Lung (tissue), 16 donors: ENCODE results near the gene PALS1. TPM values are rescaled to one million over a fixed set of nuclear protein-coding genes. Genes with fewer than 3 reads are reported as not detected.

Experiments used
- ATAC-seq: fragments of 200-7000 bp; cut with Tn5 transposase; one replicate; pipeline ENCODE4 v1.9.1; 2020; ENCODE audit warnings: moderate number of reproducible peaks; ENCODE audit not compliant: insufficient read depth, low FRiP score
- DNase-seq, 3 donors: peaks; one replicate each; pipeline ENCODE4 v3.0.0-alpha.2; 2013 to 2017
- H3K27ac ChIP-seq, 2 donors: one replicate each; pipeline ENCODE4 v1.5.1; 2013; ENCODE audit warnings: mild to moderate bottlenecking in 2 of 2, moderate library complexity in 2 of 2, control low read depth in 1 of 2, inconsistent platforms in 1 of 2, low read depth in 1 of 2, low read length in 1 of 2
- H3K27me3 ChIP-seq, 3 donors: one replicate each; pipeline ENCODE4 v1.5.1; 2013; ENCODE audit warnings: low read length in 2 of 3; ENCODE audit not compliant: control insufficient read depth in 3 of 3, insufficient read depth in 3 of 3
- H3K36me3 ChIP-seq, 4 donors: one replicate each; pipeline ENCODE4 v1.5.1; 2013; ENCODE audit warnings: low read length in 4 of 4, mild to moderate bottlenecking in 1 of 4, moderate library complexity in 1 of 4; ENCODE audit not compliant: control insufficient read depth in 4 of 4, insufficient read depth in 4 of 4
- H3K4me1 ChIP-seq, 5 donors: one replicate each; pipeline ENCODE4 v1.5.1; 2013; ENCODE audit warnings: low read length in 5 of 5, mild to moderate bottlenecking in 2 of 5, moderate library complexity in 1 of 5; ENCODE audit not compliant: control insufficient read depth in 5 of 5, insufficient read depth in 5 of 5
- H3K4me3 ChIP-seq: one replicate; pipeline ENCODE4 v1.5.1; 2013; ENCODE audit warnings: mild to moderate bottlenecking, control low read depth, moderate library complexity
- H3K9ac ChIP-seq, 2 donors: one replicate each; pipeline ENCODE4 v1.5.1; 2013; ENCODE audit warnings: low read length in 2 of 2, control low read depth in 1 of 2; ENCODE audit not compliant: insufficient read depth in 1 of 2
- H3K9me3 ChIP-seq, 4 donors: one replicate each; pipeline ENCODE4 v1.5.1; 2013; ENCODE audit warnings: low read length in 3 of 4, mild to moderate bottlenecking in 1 of 4, moderate library complexity in 1 of 4; ENCODE audit not compliant: control insufficient read depth in 4 of 4, insufficient read depth in 3 of 4
- CTCF ChIP-seq: IDR thresholded peaks from 2 replicates; pipeline ENCODE4 v1.5.1; 2012; ENCODE audit warnings: mild to moderate bottlenecking; ENCODE audit errors: control extremely low read depth, extremely low read depth
- WGBS, 2 donors: extraction: QIAGEN DNeasy Blood & Tissue Kit; methylation state at CpG; one replicate each; pipeline ENCODE4 v1.1.7; 2013; 5-methylcytosine and 5-hydroxymethylcytosine counted together
- long read RNA-seq, 5 donors: transcript quantifications; one replicate each; lab custom pipeline, GENCODE V29; 2026
- polyA plus RNA-seq, 2 donors: library from polyadenylated mRNA; stranded (reverse); fragments of 200-250 nt; gene quantifications; one replicate each; pipeline ENCODE4 v1.2.1, GENCODE V29; 2013
- total RNA-seq, 2 donors: library from RNA; depleted of rRNA in 1 of 2; stranded (reverse); fragments of >200 nt in 1 of 2; gene quantifications; one replicate each; pipeline ENCODE4 v1.2.1, GENCODE V29; 2014 to 2021
- donor health status: control.
- donor health status: control.
- donor health status: Bipolar disorder and iron deficiency.
- donor health status: healthy.
- donor health status: DM: yes; HTN: yes; CAD: no.

The PALS1 gene
- total RNA-seq: 10 to 100 TPM; 26.1 to 45.7 TPM
- 1 to 10 TPM; 6.1 to 8.7 TPM for polyA plus RNA-seq
- long read RNA-seq, donor 1, full-length matches to known transcripts: 3 of 3 reads
- long read RNA-seq, donor 1, partial matches to known transcripts: 0 of 3 reads
- long read RNA-seq, donor 1, other reads (novel, unspliced or antisense): 0 of 3 reads
- long read RNA-seq, donor 2, partial matches to known transcripts: 0 of 1 reads
- long read RNA-seq, donor 2, other reads (novel, unspliced or antisense): 0 of 1 reads
- long read RNA-seq, donor 3, full-length matches to known transcripts: 2 of 2 reads
- long read RNA-seq, donor 3, partial matches to known transcripts: 0 of 2 reads
- long read RNA-seq, donor 3, other reads (novel, unspliced or antisense): 0 of 2 reads
- long read RNA-seq, donor 4: 0 reads
- long read RNA-seq, donor 5, full-length matches to known transcripts: 3 of 3 reads
- long read RNA-seq, donor 5, partial matches to known transcripts: 0 of 3 reads
- long read RNA-seq, donor 5, other reads (novel, unspliced or antisense): 0 of 3 reads

- Histone ChIP-seq H3K36me3 (no peaks in the 10 kb centered on the region), H3K4me3 (peak within 1 kb of the TSS; percentile 74), H3K9ac (peak within 1 kb of the TSS; percentile 90 to 99), H3K27me3 (no peaks in the 10 kb centered on the region), H3K27ac (peak within 1 kb of the TSS; percentile 95 to 99), H3K9me3 (no peaks in the 10 kb centered on the region), H3K4me1 (peaks cover 0 to 24% (median 2%) of the 10 kb centered on the region in 5 donors)
- WGBS, 2 donors: 0 to 1% methylated on average over 58 to 64 of the region's 64 CpGs
- ATAC-seq (peak; percentile 34), DNase-seq (peak in 2 of 3 donors; percentile 80 to 88)
- no peak for TF ChIP-seq CTCF
Measured at GRCh38 chr14:67241411-67242167, at the start of gene PALS1. Gene PALS1 (plus strand): TSS chr14:67241435. CDS start chr14:67279171, 37,736 bp downstream.

GRCh38 chr14:67191768-67192290 is 49.4 kb upstream of the PALS1 start:
- Histone ChIP-seq H3K4me1 (peaks cover 0 to 2% (median 0%) of the 10 kb centered on the region in 5 donors), H3K9ac (no peak overlapping the region), H3K27ac (no peak overlapping the region), H3K9me3 (no peaks in the 10 kb centered on the region), H3K4me3 (no peak overlapping the region), H3K36me3 (no peaks in the 10 kb centered on the region), H3K27me3 (no peaks in the 10 kb centered on the region)
- ATAC-seq: no peak
- no peak for DNase-seq
- WGBS, 2 donors: 81 to 91% methylated on average over 8 of the region's 8 CpGs
- no peak for TF ChIP-seq CTCF

- H3K27ac ChIP-seq: no peak overlapping the region
- DNase-seq: no peak
- no peaks in the 10 kb centered on the region for H3K36me3 ChIP-seq
- no peak overlapping the region for H3K9ac ChIP-seq
- no peak for TF ChIP-seq CTCF
- H3K9me3 ChIP-seq: no peaks in the 10 kb centered on the region
- H3K4me1 ChIP-seq: peaks cover 0 to 2% (median 0%) of the 10 kb centered on the region in 5 donors
- ATAC-seq: no peak
- no peak overlapping the region for H3K4me3 ChIP-seq
- H3K27me3 ChIP-seq: no peaks in the 10 kb centered on the region
- 94 to 97% methylated on average over 2 of the region's 2 CpGs for whole genome bisulfite sequencing, 2 donors
Measured at GRCh38 chr14:67192366-67192765, 48.9 kb upstream of the PALS1 start.
